Immature natural killer cell (primary cell): Measurements from ENCODE around the gene PARS2. TPM values are rescaled to one million over a fixed set of nuclear protein-coding genes. Genes with fewer than 3 reads are reported as not detected.

Source experiments
- DNase-seq, 3 donors: peaks; one replicate each; pipeline ENCODE4 v3.0.0; 2022; ENCODE audit warnings: mixed read lengths in 1 of 3
- H3K27ac Mint-ChIP-seq, 6 donors: one replicate each; pipeline ENCODE4 v1.8.0; 2020; ENCODE audit warnings: mixed read lengths in 6 of 6, mild to moderate bottlenecking in 5 of 6, inconsistent platforms in 4 of 6, moderate library complexity in 3 of 6
- H3K27me3 Mint-ChIP-seq, 3 donors: one replicate each; pipeline ENCODE4 v1.8.0; 2020 to 2021; ENCODE audit warnings: low read depth in 3 of 3, mild to moderate bottlenecking in 3 of 3, mixed read lengths in 3 of 3, moderate library complexity in 3 of 3, inconsistent platforms in 1 of 3
- H3K36me3 Mint-ChIP-seq, 3 donors: one replicate each; pipeline ENCODE4 v1.8.0; 2020; ENCODE audit warnings: mixed read lengths in 3 of 3, inconsistent platforms in 2 of 3, mild to moderate bottlenecking in 2 of 3
- H3K4me1 Mint-ChIP-seq, 2 donors: one replicate each; pipeline ENCODE4 v1.8.0; 2020; ENCODE audit warnings: inconsistent platforms in 2 of 2, mild to moderate bottlenecking in 2 of 2, mixed read lengths in 2 of 2, moderate library complexity in 1 of 2
- H3K4me3 Mint-ChIP-seq, 5 donors: one replicate each; pipeline ENCODE4 v1.8.0; 2020; ENCODE audit warnings: mild to moderate bottlenecking in 5 of 5, mixed read lengths in 5 of 5, inconsistent platforms in 3 of 5, moderate library complexity in 3 of 5
- H3K9me3 Mint-ChIP-seq, 6 donors: one replicate each; pipeline ENCODE4 v1.8.0; 2020; ENCODE audit warnings: mild to moderate bottlenecking in 6 of 6, mixed read lengths in 6 of 6, inconsistent platforms in 4 of 6, moderate library complexity in 3 of 6
- polyA plus RNA-seq, 3 donors: library from polyadenylated mRNA; unstranded; fragments of 300-500 nt; fragmentation: Illumina TruSeq; gene quantifications; one replicate each; pipeline ENCODE4 v1.2.3, GENCODE V29; 2021

The PARS2 gene
- polyA plus RNA-seq: 1 to 10 TPM in 2 of 3 donors, under 1 TPM in 1; 0.89 to 4.0 (median 3.3) TPM

- H3K27me3 Mint-ChIP-seq: peaks cover 0 to 8% (median 0%) of the 10 kb centered on the region in 3 donors
- H3K9me3 Mint-ChIP-seq: no peaks in the 10 kb centered on the region
- peak within 1 kb of the TSS; percentile 94 to 95 (median 95) for H3K4me3 Mint-ChIP-seq
- H3K27ac Mint-ChIP-seq: peak within 1 kb of the TSS; percentile 82 to 95 (median 94)
- peaks cover 40 to 43% of the 10 kb centered on the region in 2 donors for H3K4me1 Mint-ChIP-seq
- peaks cover 0 to under 1% (median 0%) of the 10 kb centered on the region in 3 donors for H3K36me3 Mint-ChIP-seq
- DNase-seq: peak; percentile 97 to 98 (median 97)
Measured at GRCh38 chr1:54764133-54764921, at the start of gene PARS2. TSS of gene PARS2 (minus strand) at chr1:54764523. CDS start at chr1:54759161, 5,362 bp downstream.

GRCh38 chr1:54814126-54814498 is 49.8 kb upstream of the PARS2 start:
- peaks cover 0 to 8% (median 0%) of the 10 kb centered on the region in 3 donors for H3K27me3 Mint-ChIP-seq
- DNase-seq: no peak
- no peaks in the 10 kb centered on the region for H3K9me3 Mint-ChIP-seq
- H3K36me3 Mint-ChIP-seq: peaks cover 8 to 39% (median 17%) of the 10 kb centered on the region in 3 donors
- H3K4me1 Mint-ChIP-seq: peaks cover 40 to 55% of the 10 kb centered on the region in 2 donors
- H3K4me3 Mint-ChIP-seq: no peak overlapping the region
- H3K27ac Mint-ChIP-seq: peak overlapping the region in 2 of 6 donors; percentile 53 to 79

GRCh38 chr1:54813485-54814125 is 49.3 kb upstream of the PARS2 start:
- H3K4me1 Mint-ChIP-seq: peaks cover 45 to 59% of the 10 kb centered on the region in 2 donors
- H3K36me3 Mint-ChIP-seq: peaks cover 8 to 35% (median 17%) of the 10 kb centered on the region in 3 donors
- peak overlapping the region in 5 of 6 donors; percentile 50 to 89 (median 80) for H3K27ac Mint-ChIP-seq
- H3K9me3 Mint-ChIP-seq: no peaks in the 10 kb centered on the region
- no peak for DNase-seq
- peaks cover 0 to 8% (median 0%) of the 10 kb centered on the region in 3 donors for H3K27me3 Mint-ChIP-seq
- H3K4me3 Mint-ChIP-seq: peak overlapping the region in 1 of 5 donors; percentile 29

GRCh38 chr1:54812801-54813484 is 48.6 kb upstream of the PARS2 start:
- H3K36me3 Mint-ChIP-seq: peaks cover 8 to 30% (median 17%) of the 10 kb centered on the region in 3 donors
- peak; percentile 52 to 59 (median 56) for DNase-seq
- H3K27ac Mint-ChIP-seq: peak overlapping the region in 5 of 6 donors; percentile 78 to 89 (median 80)
- H3K9me3 Mint-ChIP-seq: no peaks in the 10 kb centered on the region
- H3K4me1 Mint-ChIP-seq: peaks cover 52 to 63% of the 10 kb centered on the region in 2 donors
- peak overlapping the region in 3 of 5 donors; percentile 23 to 29 (median 25) for H3K4me3 Mint-ChIP-seq
- peaks cover 0 to 8% (median 0%) of the 10 kb centered on the region in 3 donors for H3K27me3 Mint-ChIP-seq

GRCh38 chr1:54811739-54812655 is 47.7 kb upstream of the PARS2 start:
- H3K27ac Mint-ChIP-seq: peak overlapping the region in 4 of 6 donors; percentile 32 to 88 (median 76)
- no peak overlapping the region for H3K4me3 Mint-ChIP-seq
- H3K36me3 Mint-ChIP-seq: peaks cover 8 to 29% (median 17%) of the 10 kb centered on the region in 3 donors
- H3K27me3 Mint-ChIP-seq: peaks cover 0 to 11% (median 2%) of the 10 kb centered on the region in 3 donors
- DNase-seq: no peak
- H3K4me1 Mint-ChIP-seq: peaks cover 61 to 69% of the 10 kb centered on the region in 2 donors
- H3K9me3 Mint-ChIP-seq: no peaks in the 10 kb centered on the region

GRCh38 chr1:54811066-54811465 is 46.7 kb upstream of the PARS2 start:
- Mint-ChIP-seq H3K27ac (peak overlapping the region in 3 of 6 donors; percentile 49 to 94 (median 80)), H3K36me3 (peaks cover 8 to 22% (median 17%) of the 10 kb centered on the region in 3 donors), H3K4me1 (peaks cover 70 to 72% of the 10 kb centered on the region in 2 donors), H3K4me3 (peak overlapping the region in 2 of 5 donors; percentile 25 to 49), H3K9me3 (no peaks in the 10 kb centered on the region), H3K27me3 (peaks cover 0 to 13% (median 2%) of the 10 kb centered on the region in 3 donors)
- DNase-seq: no peak

GRCh38 chr1:54810153-54810942 is 46.0 kb upstream of the PARS2 start:
- Mint-ChIP-seq H3K27me3 (peaks cover 0 to 13% (median 2%) of the 10 kb centered on the region in 3 donors), H3K4me3 (peak overlapping the region; percentile 25 to 91 (median 51)), H3K4me1 (peaks cover 75% of the 10 kb centered on the region in 2 donors), H3K27ac (peak overlapping the region; percentile 77 to 99 (median 92)), H3K36me3 (peaks cover 8 to 17% (median 16%) of the 10 kb centered on the region in 3 donors), H3K9me3 (no peaks in the 10 kb centered on the region)
- DNase-seq: peak; percentile 59 to 66 (median 65)

GRCh38 chr1:54809496-54810074 is 45.3 kb upstream of the PARS2 start:
- H3K4me1 Mint-ChIP-seq: peaks cover 79 to 83% of the 10 kb centered on the region in 2 donors
- H3K4me3 Mint-ChIP-seq: peak overlapping the region in 4 of 5 donors; percentile 13 to 94 (median 71)
- no peaks in the 10 kb centered on the region for H3K9me3 Mint-ChIP-seq
- peak overlapping the region; percentile 94 to 99 (median 96) for H3K27ac Mint-ChIP-seq
- peaks cover 0 to 13% (median 2%) of the 10 kb centered on the region in 3 donors for H3K27me3 Mint-ChIP-seq
- no peak for DNase-seq
- H3K36me3 Mint-ChIP-seq: peaks cover 8 to 14% (median 10%) of the 10 kb centered on the region in 3 donors

GRCh38 chr1:54808443-54809207 is 44.3 kb upstream of the PARS2 start:
- peak overlapping the region; percentile 84 to 97 (median 91) for H3K4me3 Mint-ChIP-seq

GRCh38 chr1:54807756-54808155 is 43.4 kb upstream of the PARS2 start:
- Mint-ChIP-seq H3K4me1 (peaks cover 89 to 92% of the 10 kb centered on the region in 2 donors), H3K4me3 (peak overlapping the region; percentile 84 to 97 (median 91))
- no peak for DNase-seq

More at GRCh38 chr1:54808443-54809207, 44.3 kb upstream of the PARS2 start:
- H3K27me3 Mint-ChIP-seq: peaks cover 0 to 13% (median 2%) of the 10 kb centered on the region in 3 donors
- H3K36me3 Mint-ChIP-seq: peaks cover 8 to 14% (median 10%) of the 10 kb centered on the region in 3 donors
- peaks cover 88 to 92% of the 10 kb centered on the region in 2 donors for H3K4me1 Mint-ChIP-seq
- H3K9me3 Mint-ChIP-seq: no peaks in the 10 kb centered on the region
- DNase-seq: no peak
- peak overlapping the region; percentile 94 to 99 (median 96) for H3K27ac Mint-ChIP-seq

More at GRCh38 chr1:54807756-54808155, 43.4 kb upstream of the PARS2 start:
- Mint-ChIP-seq H3K9me3 (no peaks in the 10 kb centered on the region), H3K36me3 (peaks cover 7 to 14% (median 10%) of the 10 kb centered on the region in 3 donors), H3K27ac (peak overlapping the region; percentile 94 to 99 (median 96)), H3K27me3 (peaks cover 0 to 8% (median 2%) of the 10 kb centered on the region in 3 donors)
